GM12874 (cell line): Measurements from ENCODE around the gene KCNIP3.

Source experiments
- TF ChIP-seq, protein P1 (sequence below): IDR thresholded peaks from 2 replicates; pipeline ENCODE4 v1.5.1; 2011; ENCODE audit warnings: low read depth, mild to moderate bottlenecking, control low read depth, low read length, moderate library complexity; ENCODE audit not compliant: insufficient read depth

The KCNIP3 gene

DNA sequence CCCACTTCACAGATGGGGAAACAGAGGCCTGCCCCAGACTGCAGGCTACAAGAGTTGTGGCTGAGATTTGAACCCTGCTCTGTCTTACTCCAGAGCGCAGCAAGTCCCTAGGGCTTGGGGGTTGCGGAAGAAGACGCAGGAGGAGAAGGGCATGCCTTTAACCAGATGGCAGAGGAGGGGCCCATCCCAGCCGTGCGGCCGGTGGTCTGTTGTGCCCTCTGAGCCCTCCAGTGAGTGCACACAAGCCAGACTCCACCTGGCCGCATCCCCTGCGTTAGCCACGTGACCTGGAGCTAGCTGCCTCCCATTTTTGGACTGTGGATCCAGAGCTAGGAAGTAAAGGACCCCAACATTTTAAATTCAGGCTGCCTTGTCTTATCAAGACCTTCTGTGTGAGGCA, 2.8 kb downstream of the KCNIP3 start:
- TF ChIP-seq, protein P1, sequence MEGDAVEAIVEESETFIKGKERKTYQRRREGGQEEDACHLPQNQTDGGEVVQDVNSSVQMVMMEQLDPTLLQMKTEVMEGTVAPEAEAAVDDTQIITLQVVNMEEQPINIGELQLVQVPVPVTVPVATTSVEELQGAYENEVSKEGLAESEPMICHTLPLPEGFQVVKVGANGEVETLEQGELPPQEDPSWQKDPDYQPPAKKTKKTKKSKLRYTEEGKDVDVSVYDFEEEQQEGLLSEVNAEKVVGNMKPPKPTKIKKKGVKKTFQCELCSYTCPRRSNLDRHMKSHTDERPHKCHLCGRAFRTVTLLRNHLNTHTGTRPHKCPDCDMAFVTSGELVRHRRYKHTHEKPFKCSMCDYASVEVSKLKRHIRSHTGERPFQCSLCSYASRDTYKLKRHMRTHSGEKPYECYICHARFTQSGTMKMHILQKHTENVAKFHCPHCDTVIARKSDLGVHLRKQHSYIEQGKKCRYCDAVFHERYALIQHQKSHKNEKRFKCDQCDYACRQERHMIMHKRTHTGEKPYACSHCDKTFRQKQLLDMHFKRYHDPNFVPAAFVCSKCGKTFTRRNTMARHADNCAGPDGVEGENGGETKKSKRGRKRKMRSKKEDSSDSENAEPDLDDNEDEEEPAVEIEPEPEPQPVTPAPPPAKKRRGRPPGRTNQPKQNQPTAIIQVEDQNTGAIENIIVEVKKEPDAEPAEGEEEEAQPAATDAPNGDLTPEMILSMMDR: no peak

DNA sequence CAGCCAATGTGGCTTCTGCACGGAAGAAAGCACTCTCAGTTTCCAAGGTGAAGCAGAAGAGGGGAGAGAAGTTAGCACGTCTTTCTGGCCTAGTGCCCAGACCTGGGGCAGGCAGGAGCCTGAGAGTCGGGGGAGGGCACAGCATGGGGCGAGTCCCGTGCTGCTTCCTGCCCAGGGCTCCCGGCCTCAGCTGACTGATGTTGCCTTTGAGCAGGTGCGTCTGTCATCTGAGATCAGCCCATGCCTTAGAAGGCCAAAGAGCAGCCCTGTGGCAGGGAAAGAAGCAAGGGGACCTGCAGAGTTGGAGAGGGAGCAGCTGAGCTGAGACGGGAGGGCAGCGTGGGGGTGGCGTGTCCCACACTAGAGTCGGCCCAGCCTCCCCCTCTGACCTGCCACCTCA, 3.3 kb downstream of the KCNIP3 start:
- TF ChIP-seq, protein P1: no peak

DNA sequence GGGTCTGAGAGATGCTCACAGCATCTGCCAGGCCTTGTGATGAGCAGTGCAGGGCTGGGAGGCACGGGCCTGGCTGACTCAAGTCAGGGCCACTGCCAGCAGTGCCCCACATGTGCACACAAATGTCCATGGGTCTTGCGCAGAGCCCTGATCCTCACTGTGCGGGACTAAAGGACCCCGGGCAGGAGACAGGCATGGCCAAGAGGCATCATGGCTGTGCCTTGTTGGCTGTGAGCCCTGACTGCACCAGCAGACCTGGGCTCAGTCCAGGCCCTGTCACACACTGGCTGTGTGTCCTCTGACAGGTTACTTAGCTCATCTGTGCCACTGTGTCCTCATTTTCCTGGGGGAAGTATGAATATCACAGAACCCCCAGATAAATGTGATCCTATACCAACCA, 4.0 kb downstream of the KCNIP3 start:
- TF ChIP-seq, protein P1: no peak

DNA sequence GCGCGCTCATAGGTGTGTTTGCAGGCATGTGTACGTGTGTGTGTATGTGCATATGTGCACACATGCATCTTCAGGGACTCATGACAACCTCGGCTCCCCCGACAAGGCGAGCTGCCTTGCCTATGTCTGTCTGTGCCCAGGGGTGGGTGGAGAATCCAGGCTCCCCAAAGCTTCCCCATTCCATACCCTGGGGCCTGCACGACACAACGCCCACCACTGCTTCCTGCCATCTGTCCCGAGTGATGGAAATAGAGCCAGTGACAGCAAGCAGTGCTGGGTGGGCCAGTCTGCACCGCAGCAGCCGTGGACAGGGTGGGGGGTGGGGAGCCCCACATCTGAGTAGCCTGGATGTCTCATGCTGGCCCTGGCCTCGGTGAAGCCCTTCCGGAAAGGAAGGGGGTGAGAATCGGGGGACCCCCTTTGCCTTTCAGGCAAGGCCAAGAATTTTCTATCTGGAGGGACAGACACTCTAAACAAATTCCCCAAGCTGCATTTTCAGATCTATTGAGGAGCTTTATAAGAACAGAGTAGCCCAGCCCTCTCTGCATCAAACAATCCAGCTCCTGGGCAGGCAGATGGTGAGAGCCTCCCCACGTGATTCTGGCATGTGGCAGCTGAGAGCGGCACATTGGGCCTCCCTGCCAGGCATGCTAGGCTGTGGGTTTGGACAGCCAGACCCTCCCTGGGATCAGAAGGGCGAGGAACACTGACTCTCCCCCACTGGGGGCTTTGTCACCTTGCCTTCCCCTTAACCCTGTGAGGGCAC, 4.9 kb downstream of the KCNIP3 start:
- TF ChIP-seq, protein P1: no peak

DNA sequence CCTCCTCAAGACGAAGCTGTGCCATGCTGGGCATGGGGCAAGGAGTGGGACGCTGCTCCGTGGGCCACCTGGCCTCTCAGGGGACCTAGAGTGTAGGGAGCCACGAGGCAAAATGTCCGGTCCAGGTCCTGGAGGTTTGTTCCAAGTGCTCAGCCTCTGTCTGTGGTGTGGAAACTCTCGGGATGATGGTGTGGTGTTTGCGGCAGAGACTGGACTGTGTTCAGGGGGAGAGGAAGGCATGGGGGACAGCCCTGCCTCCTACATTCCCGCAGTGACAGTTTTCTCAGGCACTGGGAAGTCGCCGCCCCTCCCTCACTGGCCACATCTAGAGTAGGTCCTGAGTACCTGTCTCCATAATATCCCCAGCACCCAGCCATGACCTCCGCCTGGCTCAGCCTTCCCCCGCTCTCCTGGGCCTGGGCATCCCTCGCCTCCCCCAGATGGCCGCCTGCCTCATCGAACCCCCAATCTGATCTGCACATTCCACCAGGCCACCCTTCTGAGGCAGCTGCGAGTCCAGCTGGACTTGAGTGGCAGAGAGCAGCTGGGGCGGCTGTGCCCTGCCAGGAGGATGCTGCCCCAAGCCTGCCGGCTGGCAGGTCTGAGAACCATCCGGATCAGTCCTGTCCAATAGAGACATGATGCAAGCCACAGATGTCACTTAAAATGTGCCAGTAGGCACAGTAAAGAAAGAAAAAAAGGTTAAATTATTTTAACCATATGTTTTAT, 6.2 kb downstream of the KCNIP3 start:
- TF ChIP-seq, protein P1: no peak

DNA sequence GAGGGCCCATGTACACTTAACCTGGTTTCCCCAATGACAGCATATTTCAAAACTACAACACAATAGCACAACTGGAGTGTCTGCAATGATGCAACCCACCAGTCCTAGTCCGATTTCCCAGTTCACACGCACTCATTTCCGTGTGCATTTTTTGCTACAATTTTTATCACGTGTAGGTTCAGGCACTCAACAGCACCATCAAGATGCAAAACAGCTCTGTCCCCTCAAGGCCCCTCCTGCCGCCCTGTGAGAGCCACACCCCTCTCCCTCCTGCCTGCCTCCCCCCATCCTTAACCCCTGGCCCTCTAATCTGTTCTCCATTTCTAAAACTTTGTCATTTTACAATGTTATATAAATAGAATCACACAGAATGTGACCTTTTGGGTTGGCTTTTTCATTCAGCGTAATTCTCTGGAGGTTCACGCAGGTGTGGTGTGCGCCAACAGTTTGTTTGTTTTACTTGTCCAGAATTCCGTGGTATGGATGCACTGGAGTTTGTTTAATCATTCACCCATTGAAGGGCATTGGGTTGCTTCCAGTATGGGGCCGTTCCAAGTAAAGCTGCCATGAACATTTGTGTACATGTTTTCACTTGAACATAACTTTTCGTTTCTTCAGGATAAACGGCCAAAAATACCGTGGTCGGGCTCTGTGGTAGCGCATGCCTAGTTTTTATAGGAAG, 8.4 kb downstream of the KCNIP3 start:
- TF ChIP-seq, protein P1: no peak

DNA sequence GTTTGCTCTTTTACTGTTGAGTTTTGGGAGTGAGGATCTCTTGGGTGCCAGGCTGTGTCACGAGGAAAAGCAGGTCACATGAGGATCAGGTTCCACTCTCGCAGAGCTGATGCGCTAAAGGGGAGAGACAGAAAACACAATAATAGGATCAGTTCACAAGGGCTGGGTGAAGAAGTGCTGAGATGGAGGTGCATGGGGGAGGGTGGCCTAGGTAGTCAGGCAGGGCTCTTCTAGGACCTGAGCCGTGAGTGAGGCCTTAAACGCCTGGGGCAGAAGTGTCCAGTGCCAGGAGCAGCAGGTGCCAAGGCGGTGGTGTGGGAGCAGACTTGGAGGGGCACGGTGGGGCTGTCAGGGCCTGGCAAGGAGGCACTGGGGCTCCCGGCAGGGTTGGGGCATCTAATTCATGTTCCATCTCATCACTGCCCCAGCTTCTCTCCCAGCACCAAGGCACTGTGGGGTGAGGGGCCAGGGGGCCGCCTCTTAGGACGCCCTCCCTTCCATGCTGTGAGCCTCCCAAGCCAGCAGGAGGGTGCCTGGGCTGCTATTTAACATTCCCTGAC, 9.3 kb downstream of the KCNIP3 start:
- TF ChIP-seq, protein P1: no peak
